GM06990 (cell line): ENCODE results near the gene PTN.

Experiments used
- DNase-seq: peaks from one replicate; pipeline ENCODE4 v3.0.0-alpha.2; 2011; ENCODE audit not compliant: insufficient read length; ENCODE audit errors: extremely low read depth
- H3K27me3 ChIP-seq: replicated peaks from 2 replicates; pipeline ENCODE4 v1.6.0; 2011; ENCODE audit warnings: low read length; ENCODE audit not compliant: control insufficient read depth, insufficient read depth
- H3K36me3 ChIP-seq: 2 replicates; pipeline ENCODE4 v1.5.1; 2011; ENCODE audit warnings: low read length; ENCODE audit not compliant: control insufficient read depth, insufficient read depth
- H3K4me3 ChIP-seq: replicated peaks from 2 replicates; pipeline ENCODE4 v1.5.1; 2011; ENCODE audit warnings: low read depth, mild to moderate bottlenecking, control low read depth, low read length
- TF ChIP-seq, protein P1 (sequence below): IDR thresholded peaks from 2 replicates; pipeline ENCODE4 v1.5.1; 2011; ENCODE audit warnings: low read length, control low read depth, mild to moderate bottlenecking, inconsistent platforms; ENCODE audit not compliant: insufficient read depth, poor library complexity, severe bottlenecking

PTN gene

DNA sequence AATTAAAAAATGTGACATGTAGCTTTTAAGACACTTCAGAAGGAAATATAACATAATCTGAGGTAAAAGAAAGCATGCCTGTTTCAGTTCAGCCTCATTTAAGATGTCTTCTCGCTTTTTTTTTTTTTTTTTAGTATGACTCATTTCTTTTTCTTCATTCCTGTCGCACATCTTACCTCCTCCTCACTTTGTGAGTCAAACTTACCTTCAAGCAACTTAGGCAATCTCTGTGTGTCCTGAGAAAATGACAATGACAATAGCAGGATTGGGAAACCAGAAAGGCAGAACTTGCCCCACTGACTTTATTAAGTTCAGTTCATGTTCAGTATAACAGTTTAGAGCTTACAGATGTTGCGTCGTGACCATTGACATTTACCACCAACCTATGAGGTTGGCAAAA, 7.7 kb downstream of the PTN start:
- H3K27me3 ChIP-seq: no peaks in the 10 kb centered on the region
- no peak overlapping the region for H3K4me3 ChIP-seq
- no peaks in the 10 kb centered on the region for H3K36me3 ChIP-seq
- DNase-seq: no peak
- TF ChIP-seq, protein P1, sequence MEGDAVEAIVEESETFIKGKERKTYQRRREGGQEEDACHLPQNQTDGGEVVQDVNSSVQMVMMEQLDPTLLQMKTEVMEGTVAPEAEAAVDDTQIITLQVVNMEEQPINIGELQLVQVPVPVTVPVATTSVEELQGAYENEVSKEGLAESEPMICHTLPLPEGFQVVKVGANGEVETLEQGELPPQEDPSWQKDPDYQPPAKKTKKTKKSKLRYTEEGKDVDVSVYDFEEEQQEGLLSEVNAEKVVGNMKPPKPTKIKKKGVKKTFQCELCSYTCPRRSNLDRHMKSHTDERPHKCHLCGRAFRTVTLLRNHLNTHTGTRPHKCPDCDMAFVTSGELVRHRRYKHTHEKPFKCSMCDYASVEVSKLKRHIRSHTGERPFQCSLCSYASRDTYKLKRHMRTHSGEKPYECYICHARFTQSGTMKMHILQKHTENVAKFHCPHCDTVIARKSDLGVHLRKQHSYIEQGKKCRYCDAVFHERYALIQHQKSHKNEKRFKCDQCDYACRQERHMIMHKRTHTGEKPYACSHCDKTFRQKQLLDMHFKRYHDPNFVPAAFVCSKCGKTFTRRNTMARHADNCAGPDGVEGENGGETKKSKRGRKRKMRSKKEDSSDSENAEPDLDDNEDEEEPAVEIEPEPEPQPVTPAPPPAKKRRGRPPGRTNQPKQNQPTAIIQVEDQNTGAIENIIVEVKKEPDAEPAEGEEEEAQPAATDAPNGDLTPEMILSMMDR: no peak

DNA sequence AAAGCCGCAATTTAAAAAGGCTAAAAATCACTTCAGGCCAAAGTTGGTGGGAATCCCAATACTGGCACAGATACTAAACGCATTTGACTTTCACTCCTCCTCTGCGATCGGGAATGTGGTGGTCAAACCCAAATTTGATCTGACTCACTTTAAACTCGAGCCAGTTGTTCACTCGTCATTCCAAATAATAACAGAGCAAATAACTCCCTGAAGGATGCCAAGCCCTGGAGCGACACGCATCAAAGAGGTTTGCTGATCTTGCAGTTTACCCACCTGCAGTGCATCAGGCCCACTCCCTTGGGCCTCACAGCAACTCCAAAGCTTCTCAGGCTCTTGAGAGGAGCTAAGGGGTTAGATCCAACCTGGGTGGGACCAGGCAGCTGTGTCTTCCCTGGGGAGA, 12.2 kb downstream of the PTN start:
- Histone ChIP-seq H3K36me3 (no peaks in the 10 kb centered on the region), H3K4me3 (no peak overlapping the region), H3K27me3 (no peaks in the 10 kb centered on the region)
- DNase-seq: no peak
- TF ChIP-seq, protein P1: no peak

DNA sequence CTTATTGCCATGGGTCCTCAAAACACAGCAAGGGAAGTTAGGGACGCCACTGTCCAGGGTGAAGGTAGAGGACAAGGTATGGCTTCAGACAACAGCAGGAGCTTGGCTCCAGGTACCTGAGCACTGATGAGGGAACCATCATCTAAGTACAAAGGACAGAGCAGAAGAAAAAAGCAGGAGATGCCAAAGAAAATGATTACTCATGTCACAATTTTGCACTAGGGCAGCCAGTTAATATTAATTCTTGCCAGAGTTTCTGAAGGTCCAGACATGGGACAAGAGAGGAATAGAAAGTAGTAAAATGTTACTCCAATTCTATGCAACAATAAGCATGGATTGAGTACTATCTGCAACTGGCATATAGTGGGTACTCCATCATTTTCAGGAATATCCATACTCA, 14.1 kb downstream of the PTN start:
- no peak overlapping the region for H3K4me3 ChIP-seq
- DNase-seq: no peak
- no peaks in the 10 kb centered on the region for H3K36me3 ChIP-seq
- no peaks in the 10 kb centered on the region for H3K27me3 ChIP-seq
- TF ChIP-seq, protein P1: no peak

DNA sequence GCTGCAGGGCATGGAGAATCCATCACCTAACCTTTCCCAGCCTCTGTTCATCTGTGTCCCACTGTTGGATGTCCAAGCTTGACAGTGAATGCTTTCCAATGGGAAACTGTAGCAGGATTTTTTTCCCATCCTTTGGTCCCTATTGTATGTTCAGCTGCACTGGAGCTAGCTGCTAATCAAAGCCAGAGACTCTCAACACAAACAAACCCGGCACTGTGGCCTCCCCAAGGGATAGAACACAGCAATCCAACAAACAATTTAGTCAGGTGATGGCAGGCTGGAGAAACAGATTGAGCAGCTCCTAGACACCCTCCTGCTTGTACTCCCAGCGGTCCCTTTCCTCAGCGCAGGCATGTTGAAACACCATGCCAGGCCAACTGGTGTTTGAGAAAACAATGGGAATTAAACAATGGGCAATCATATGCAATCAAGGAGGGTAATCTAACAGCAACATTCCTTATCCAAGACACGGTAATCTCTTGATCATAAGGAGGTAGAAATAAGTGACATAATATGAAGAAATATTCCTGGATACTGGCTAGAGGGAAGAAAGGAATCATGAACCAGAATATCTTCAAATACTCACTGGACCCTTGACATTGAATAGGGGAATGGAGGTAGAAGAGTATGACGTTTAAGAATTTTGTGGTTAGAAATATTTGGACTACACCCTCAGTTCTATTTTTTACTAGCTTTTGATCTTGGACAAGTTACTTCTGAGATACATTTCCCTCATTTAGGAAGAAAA, 15.0 kb downstream of the PTN start:
- H3K27me3 ChIP-seq: no peaks in the 10 kb centered on the region
- H3K4me3 ChIP-seq: no peak overlapping the region
- H3K36me3 ChIP-seq: no peaks in the 10 kb centered on the region
- TF ChIP-seq, protein P1: no peak
- no peak for DNase-seq

DNA sequence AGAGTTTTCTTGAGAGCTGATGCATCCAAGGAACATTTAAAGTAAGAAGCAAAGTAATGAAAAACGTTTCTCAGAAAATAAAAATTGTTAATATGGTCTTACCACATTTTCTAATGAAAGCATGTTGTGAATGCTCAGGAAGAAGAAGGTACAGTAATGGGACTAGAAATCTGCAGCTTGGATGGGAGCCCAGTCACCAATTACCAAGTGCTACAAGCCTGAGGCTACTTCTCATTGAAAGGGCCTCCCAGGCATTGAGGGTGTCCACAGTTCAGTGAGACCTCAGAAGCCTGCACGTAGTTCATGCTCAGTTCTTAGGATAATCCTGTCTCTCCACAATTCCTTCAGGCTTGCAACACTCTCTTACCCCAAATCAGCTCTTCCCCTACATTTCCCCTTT, 17.6 kb downstream of the PTN start:
- TF ChIP-seq, protein P1: no peak

More for the DNA sequence above, 17.6 kb downstream of the PTN start:
- no peak for DNase-seq
- no peak overlapping the region for H3K4me3 ChIP-seq
- H3K27me3 ChIP-seq: no peaks in the 10 kb centered on the region
- no peaks in the 10 kb centered on the region for H3K36me3 ChIP-seq
